ENCODE measurements around the gene ZNF778. TPM values are rescaled to one million over a fixed set of nuclear protein-coding genes. Genes with fewer than 3 reads are reported as not detected.

ZNF778 gene
- total RNA-seq, 1 donor from 2014 or later, result 10.3 TPM

DNA sequence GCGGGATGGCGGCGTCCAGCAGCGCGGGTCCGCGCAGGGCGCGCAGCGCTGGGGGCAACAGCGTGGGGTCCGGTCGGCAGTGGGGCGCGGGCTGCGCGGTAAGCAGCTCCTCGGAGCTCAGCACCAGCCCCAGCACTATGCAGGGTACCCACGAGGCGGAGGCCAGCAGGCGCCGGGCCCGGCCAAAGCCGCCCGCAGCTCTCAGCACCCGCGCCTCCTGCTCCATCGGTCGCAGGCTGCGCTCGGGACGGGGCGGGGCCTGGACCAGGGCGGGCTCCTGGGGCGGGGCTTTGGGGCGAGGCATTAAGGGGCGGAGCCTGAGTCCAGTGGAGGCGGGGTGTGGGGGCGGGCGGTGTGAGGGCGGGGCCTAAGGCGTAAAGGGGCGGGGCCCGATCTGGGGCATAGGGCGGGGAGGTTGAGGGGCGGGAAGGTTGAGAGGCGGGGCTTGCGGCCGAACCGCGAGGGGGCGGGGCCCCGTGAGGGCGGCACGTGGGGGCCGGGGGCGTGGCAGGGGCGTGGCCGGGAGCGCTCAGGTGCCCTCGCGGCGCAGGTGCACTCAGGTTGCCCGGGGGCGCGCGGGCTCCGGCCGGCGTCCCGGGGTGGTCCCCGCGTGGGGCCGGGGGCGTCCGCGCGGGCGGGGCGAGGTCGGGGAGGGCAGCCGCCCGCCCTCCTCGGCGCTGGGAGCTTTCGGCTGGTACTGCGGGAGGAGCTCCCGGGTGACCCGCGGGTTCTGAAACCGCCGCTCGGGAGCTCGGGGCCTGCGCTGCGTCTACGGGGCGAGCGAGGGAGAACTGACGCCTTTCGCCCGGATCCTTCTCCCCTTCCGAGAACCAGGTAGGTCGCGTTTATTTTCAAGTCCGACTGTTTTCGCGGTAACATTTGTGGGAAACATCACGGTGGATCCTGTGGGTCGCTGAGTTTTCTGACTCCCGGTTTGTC is 15.8 kb upstream of the ZNF778 start:
- peak overlapping the region; percentile 18 for H3K4me3 ChIP-seq (ENCODE audit: low read depth, low read length)
- FAIRE-seq (no peak), DNase-seq (ENCODE audit: low read depth) (peak; percentile 26)
- H3K27me3 ChIP-seq (ENCODE audit: control insufficient read depth, insufficient read depth, low read length), result peaks cover 21% of the 10 kb centered on the region
- TF ChIP-seq, protein P1, sequence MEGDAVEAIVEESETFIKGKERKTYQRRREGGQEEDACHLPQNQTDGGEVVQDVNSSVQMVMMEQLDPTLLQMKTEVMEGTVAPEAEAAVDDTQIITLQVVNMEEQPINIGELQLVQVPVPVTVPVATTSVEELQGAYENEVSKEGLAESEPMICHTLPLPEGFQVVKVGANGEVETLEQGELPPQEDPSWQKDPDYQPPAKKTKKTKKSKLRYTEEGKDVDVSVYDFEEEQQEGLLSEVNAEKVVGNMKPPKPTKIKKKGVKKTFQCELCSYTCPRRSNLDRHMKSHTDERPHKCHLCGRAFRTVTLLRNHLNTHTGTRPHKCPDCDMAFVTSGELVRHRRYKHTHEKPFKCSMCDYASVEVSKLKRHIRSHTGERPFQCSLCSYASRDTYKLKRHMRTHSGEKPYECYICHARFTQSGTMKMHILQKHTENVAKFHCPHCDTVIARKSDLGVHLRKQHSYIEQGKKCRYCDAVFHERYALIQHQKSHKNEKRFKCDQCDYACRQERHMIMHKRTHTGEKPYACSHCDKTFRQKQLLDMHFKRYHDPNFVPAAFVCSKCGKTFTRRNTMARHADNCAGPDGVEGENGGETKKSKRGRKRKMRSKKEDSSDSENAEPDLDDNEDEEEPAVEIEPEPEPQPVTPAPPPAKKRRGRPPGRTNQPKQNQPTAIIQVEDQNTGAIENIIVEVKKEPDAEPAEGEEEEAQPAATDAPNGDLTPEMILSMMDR (IDR thresholded peaks at IDR 0.05; ENCODE audit: insufficient read depth, low read length, severe bottlenecking), result no peak
- no peaks in the 10 kb centered on the region for H3K36me3 ChIP-seq (ENCODE audit: control insufficient read depth, insufficient read depth, low read length)

DNA sequence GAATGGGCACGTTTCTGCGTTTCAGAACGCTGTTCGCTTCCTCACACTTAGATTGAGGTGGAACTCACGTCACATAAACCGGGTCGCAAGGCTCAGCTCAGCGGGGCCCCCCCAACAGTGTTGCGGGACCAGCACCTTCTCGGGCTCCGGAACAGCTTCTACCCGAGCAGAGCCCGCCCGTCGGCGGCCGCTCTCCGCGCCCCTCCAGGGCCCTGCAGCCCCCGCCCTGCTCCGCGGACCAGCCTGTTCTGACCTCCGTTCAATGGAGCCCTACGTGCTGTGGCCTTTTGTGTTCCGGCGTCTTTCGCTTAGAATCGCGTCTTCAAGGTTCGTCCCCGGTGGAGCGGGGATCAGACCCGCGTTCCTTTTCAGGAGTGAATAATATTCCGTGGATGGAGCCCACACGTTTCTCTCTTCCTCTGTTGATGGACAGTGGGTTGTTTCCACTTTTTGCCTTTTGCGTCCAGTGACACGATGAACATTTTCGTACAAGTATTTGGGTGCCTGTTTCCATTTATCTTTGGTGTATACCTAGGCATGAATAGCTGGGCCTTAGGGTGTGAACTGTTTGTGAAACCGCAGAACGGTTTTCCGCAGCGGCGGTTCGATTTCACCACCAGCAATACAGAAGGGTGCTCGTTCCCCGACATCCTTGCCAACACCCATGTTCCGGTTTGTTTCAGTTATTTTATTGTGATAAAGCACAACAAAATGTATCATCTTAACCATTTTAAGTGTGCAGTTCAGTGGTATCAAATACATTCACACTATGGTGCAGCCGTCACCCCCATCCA is 14.9 kb upstream of the ZNF778 start:
- TF ChIP-seq, protein P1 (IDR thresholded peaks at IDR 0.05; ENCODE audit: insufficient read depth, low read length, severe bottlenecking), result no peak
- peak; percentile 7 for FAIRE-seq
- no peak for DNase-seq (ENCODE audit: low read depth)
- Histone ChIP-seq H3K36me3 (ENCODE audit: control insufficient read depth, insufficient read depth, low read length) (no peaks in the 10 kb centered on the region), H3K4me3 (ENCODE audit: low read depth, low read length) (no peak overlapping the region), H3K27me3 (ENCODE audit: control insufficient read depth, insufficient read depth, low read length) (peaks cover 21% of the 10 kb centered on the region)

- TF ChIP-seq, protein P1 (IDR thresholded peaks at IDR 0.05; ENCODE audit: insufficient read depth, low read length, severe bottlenecking), result no peak
- Histone ChIP-seq H3K36me3 (ENCODE audit: control insufficient read depth, insufficient read depth, low read length) (no peaks in the 10 kb centered on the region), H3K4me3 (ENCODE audit: low read depth, low read length) (no peak overlapping the region), H3K27me3 (ENCODE audit: control insufficient read depth, insufficient read depth, low read length) (peaks cover 3% of the 10 kb centered on the region)
- DNase-seq (ENCODE audit: low read depth) (no peak), FAIRE-seq (no peak)
These were observed 9.5 kb upstream of the ZNF778 start for GRCh38 chr16:89207993-89208392.

DNA sequence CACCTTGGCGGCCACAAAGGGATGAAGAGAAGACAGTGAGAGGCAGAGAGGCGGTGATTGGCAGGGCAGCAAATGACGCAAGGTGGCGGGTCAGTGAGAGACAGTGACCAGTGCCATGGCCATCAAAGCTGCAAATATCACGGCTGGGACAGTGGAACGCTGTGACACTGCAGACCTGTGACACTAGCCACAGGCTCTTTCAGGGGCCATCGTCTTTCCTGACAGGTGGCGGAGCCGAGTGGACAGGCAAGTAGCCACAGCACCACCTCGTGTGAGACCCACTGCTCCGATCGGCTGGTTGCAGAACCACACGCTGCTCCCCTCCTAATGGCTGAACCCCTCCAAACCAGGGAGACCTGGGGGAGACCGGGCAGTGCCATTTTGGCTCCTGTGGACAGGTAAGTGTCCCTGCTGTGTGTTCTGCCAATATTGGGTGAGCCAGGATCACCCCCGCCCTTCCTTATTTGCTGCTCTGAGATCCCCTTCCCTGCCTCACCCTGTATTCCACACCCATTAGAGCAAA is 7.9 kb upstream of the ZNF778 start:
- Histone ChIP-seq H3K36me3 (ENCODE audit: control insufficient read depth, insufficient read depth, low read length) (no peaks in the 10 kb centered on the region), H3K4me3 (ENCODE audit: low read depth, low read length) (no peak overlapping the region), H3K27me3 (ENCODE audit: control insufficient read depth, insufficient read depth, low read length) (peaks cover 3% of the 10 kb centered on the region)
- no peak for FAIRE-seq
- TF ChIP-seq, protein P1 (IDR thresholded peaks at IDR 0.05; ENCODE audit: insufficient read depth, low read length, severe bottlenecking), result no peak
- DNase-seq (ENCODE audit: low read depth), result no peak

- no peak overlapping the region for H3K4me3 ChIP-seq (ENCODE audit: low read depth, low read length)
- TF ChIP-seq, protein P1 (IDR thresholded peaks at IDR 0.05; ENCODE audit: insufficient read depth, low read length, severe bottlenecking), result no peak
- DNase-seq (ENCODE audit: low read depth) (no peak), FAIRE-seq (no peak)
- H3K27me3 ChIP-seq (ENCODE audit: control insufficient read depth, insufficient read depth, low read length), result peaks cover 3% of the 10 kb centered on the region
- H3K36me3 ChIP-seq (ENCODE audit: control insufficient read depth, insufficient read depth, low read length), result no peaks in the 10 kb centered on the region
These were observed 7.2 kb upstream of the ZNF778 start for GRCh38 chr16:89210165-89210903.

Data from bronchial epithelial cell (primary cell).